IPS-18a (cell line): ENCODE measurements around the gene TTC31.

ENCODE experiments used
- H3K27ac ChIP-seq: one replicate; pipeline ENCODE4 v1.5.1; 2013; ENCODE audit warnings: low read length
- H3K27me3 ChIP-seq: one replicate; pipeline ENCODE4 v1.6.1; 2013; ENCODE audit warnings: mild to moderate bottlenecking, low read length; ENCODE audit not compliant: control insufficient read depth, insufficient read depth
- H3K36me3 ChIP-seq: one replicate; pipeline ENCODE4 v1.6.1; 2013; ENCODE audit warnings: low read depth, low read length; ENCODE audit not compliant: control insufficient read depth
- H3K4me1 ChIP-seq: one replicate; pipeline ENCODE4 v1.6.1; 2013; ENCODE audit warnings: low read depth, low read length; ENCODE audit not compliant: control insufficient read depth
- H3K4me3 ChIP-seq: one replicate; pipeline ENCODE4 v1.5.1; 2013; ENCODE audit warnings: low read length
- H3K9ac ChIP-seq: one replicate; pipeline ENCODE4 v1.6.1; 2013; ENCODE audit warnings: mild to moderate bottlenecking, low read length, moderate library complexity
- H3K9me3 ChIP-seq: one replicate; pipeline ENCODE4 v1.6.1; 2013; ENCODE audit warnings: low read depth, low read length; ENCODE audit not compliant: control insufficient read depth

Gene TTC31

GRCh38 chr2:74482801-74483674 is at the start of gene TTC31, which contains the start of gene CCDC142:
Gene TTC31, plus strand, starts transcription at chr2:74483081. Its CDS starts 15 bp downstream, at chr2:74483096.
Gene CCDC142, minus strand, starts transcription at chr2:74482998. Its CDS starts 161 bp downstream, at chr2:74482837.
- peaks cover 14% of the 10 kb centered on the region for H3K36me3 ChIP-seq
- no peaks in the 10 kb centered on the region for H3K27me3 ChIP-seq
- peak within 1 kb of the TSS; percentile 79 for H3K9ac ChIP-seq
- peaks cover 3% of the 10 kb centered on the region for H3K4me1 ChIP-seq
- H3K4me3 ChIP-seq: peak within 1 kb of the TSS; percentile 100
- no peaks in the 10 kb centered on the region for H3K9me3 ChIP-seq
- H3K27ac ChIP-seq: peak within 1 kb of the TSS; percentile 86

GRCh38 chr2:74436111-74436805 is 46.6 kb upstream of the TTC31 start:
- no peak overlapping the region for H3K9ac ChIP-seq
- H3K36me3 ChIP-seq: peaks cover 17% of the 10 kb centered on the region
- no peaks in the 10 kb centered on the region for H3K27me3 ChIP-seq
- H3K9me3 ChIP-seq: no peaks in the 10 kb centered on the region
- H3K4me1 ChIP-seq: peaks cover 23% of the 10 kb centered on the region
- H3K27ac ChIP-seq: no peak overlapping the region
- no peak overlapping the region for H3K4me3 ChIP-seq

- H3K9me3 ChIP-seq: no peaks in the 10 kb centered on the region
- peaks cover 9% of the 10 kb centered on the region for H3K36me3 ChIP-seq
- no peak overlapping the region for H3K9ac ChIP-seq
- no peaks in the 10 kb centered on the region for H3K27me3 ChIP-seq
- no peak overlapping the region for H3K27ac ChIP-seq
- no peak overlapping the region for H3K4me3 ChIP-seq
- peaks cover 23% of the 10 kb centered on the region for H3K4me1 ChIP-seq
Measured at GRCh38 chr2:74436848-74437695, 45.8 kb upstream of the TTC31 start.

GRCh38 chr2:74438248-74438647 is 44.6 kb upstream of the TTC31 start:
- Histone ChIP-seq H3K4me3 (no peak overlapping the region), H3K36me3 (peaks cover 8% of the 10 kb centered on the region), H3K9me3 (no peaks in the 10 kb centered on the region), H3K4me1 (peaks cover 23% of the 10 kb centered on the region), H3K27me3 (no peaks in the 10 kb centered on the region), H3K27ac (no peak overlapping the region), H3K9ac (no peak overlapping the region)

GRCh38 chr2:74439373-74439772 is 43.5 kb upstream of the TTC31 start:
- Histone ChIP-seq H3K9me3 (no peaks in the 10 kb centered on the region), H3K4me3 (peak overlapping the region; percentile 88), H3K27me3 (no peaks in the 10 kb centered on the region), H3K36me3 (peaks cover 8% of the 10 kb centered on the region), H3K9ac (peak overlapping the region; percentile 84), H3K4me1 (peaks cover 23% of the 10 kb centered on the region), H3K27ac (no peak overlapping the region)

GRCh38 chr2:74439803-74440377 is 43.0 kb upstream of the TTC31 start:
- H3K9me3 ChIP-seq: no peaks in the 10 kb centered on the region
- no peaks in the 10 kb centered on the region for H3K27me3 ChIP-seq
- H3K4me1 ChIP-seq: peaks cover 23% of the 10 kb centered on the region
- H3K27ac ChIP-seq: no peak overlapping the region
- H3K4me3 ChIP-seq: peak overlapping the region; percentile 88
- H3K9ac ChIP-seq: peak overlapping the region; percentile 84
- H3K36me3 ChIP-seq: peaks cover 8% of the 10 kb centered on the region

GRCh38 chr2:74440378-74441169 is 42.3 kb upstream of the TTC31 start:
- peak overlapping the region; percentile 83 for H3K27ac ChIP-seq
- H3K9ac ChIP-seq: peak overlapping the region; percentile 84
- peak overlapping the region; percentile 88 for H3K4me3 ChIP-seq
- peaks cover 23% of the 10 kb centered on the region for H3K4me1 ChIP-seq
- peaks cover 4% of the 10 kb centered on the region for H3K36me3 ChIP-seq
- H3K9me3 ChIP-seq: no peaks in the 10 kb centered on the region
- H3K27me3 ChIP-seq: no peaks in the 10 kb centered on the region

GRCh38 chr2:74441170-74441689 is 41.7 kb upstream of the TTC31 start:
- Histone ChIP-seq H3K9ac (peak overlapping the region; percentile 84), H3K4me1 (peaks cover 23% of the 10 kb centered on the region), H3K27me3 (no peaks in the 10 kb centered on the region), H3K9me3 (no peaks in the 10 kb centered on the region), H3K4me3 (peak overlapping the region; percentile 88), H3K36me3 (peaks cover 4% of the 10 kb centered on the region), H3K27ac (peak overlapping the region; percentile 54)

GRCh38 chr2:74441690-74442482 is 41.0 kb upstream of the TTC31 start, which contains the start of gene RTKN:
Gene RTKN, minus strand, starts transcription at chr2:74441937. Its CDS starts 121 bp downstream, at chr2:74441816.
- Histone ChIP-seq H3K4me1 (peaks cover 22% of the 10 kb centered on the region), H3K9me3 (no peaks in the 10 kb centered on the region), H3K4me3 (peak within 1 kb of the TSS; percentile 88), H3K36me3 (peaks cover 4% of the 10 kb centered on the region), H3K27ac (peak within 1 kb of the TSS; percentile 54), H3K27me3 (no peaks in the 10 kb centered on the region), H3K9ac (peak within 1 kb of the TSS; percentile 84)
